ENCODE data around the gene KIF16B.

DNA sequence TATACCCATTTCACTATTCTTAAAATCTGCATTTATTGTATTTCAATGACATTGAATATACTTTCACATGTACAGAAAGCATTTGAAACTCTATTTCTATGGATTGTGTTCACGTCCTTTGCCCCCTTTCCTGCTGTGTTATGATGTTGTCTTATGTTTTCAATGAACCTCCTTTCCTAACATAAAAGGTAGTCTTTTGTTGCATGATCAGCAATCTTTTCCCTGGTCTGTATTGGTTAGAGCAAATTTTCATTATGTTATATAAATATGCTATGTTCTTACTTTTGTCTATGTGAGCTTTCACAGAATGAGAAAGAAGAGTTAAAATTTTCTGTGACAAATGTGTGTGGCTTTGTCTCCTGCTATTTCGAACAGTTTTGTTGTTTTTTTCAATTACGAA is 73.1 kb downstream of the KIF16B start:
- TF ChIP-seq ZNF70 (CRISPR knock-in tag; IDR thresholded peaks at IDR 0.05) (no peak), RARB (CRISPR knock-in tag; IDR thresholded peaks at IDR 0.05) (no peak), OSR1 (CRISPR knock-in tag; IDR thresholded peaks at IDR 0.05) (no peak), ARNTL (CRISPR knock-in tag; IDR thresholded peaks at IDR 0.05; ENCODE audit: borderline replicate concordance, low read depth) (no peak), ZFP30 (CRISPR knock-in tag; IDR thresholded peaks at IDR 0.05) (no peak), ZFP3 (CRISPR knock-in tag; IDR thresholded peaks at IDR 0.05) (no peak), ZNF8 (CRISPR knock-in tag; IDR thresholded peaks at IDR 0.05) (no peak), TOX (CRISPR knock-in tag; IDR thresholded peaks at IDR 0.05; ENCODE audit: borderline replicate concordance) (no peak), TCF4 (CRISPR knock-in tag; IDR thresholded peaks at IDR 0.05; ENCODE audit: borderline replicate concordance) (no peak), BACH2 (CRISPR knock-in tag; IDR thresholded peaks at IDR 0.05; ENCODE audit: borderline replicate concordance) (no peak)
- TF ChIP-seq, protein P1, sequence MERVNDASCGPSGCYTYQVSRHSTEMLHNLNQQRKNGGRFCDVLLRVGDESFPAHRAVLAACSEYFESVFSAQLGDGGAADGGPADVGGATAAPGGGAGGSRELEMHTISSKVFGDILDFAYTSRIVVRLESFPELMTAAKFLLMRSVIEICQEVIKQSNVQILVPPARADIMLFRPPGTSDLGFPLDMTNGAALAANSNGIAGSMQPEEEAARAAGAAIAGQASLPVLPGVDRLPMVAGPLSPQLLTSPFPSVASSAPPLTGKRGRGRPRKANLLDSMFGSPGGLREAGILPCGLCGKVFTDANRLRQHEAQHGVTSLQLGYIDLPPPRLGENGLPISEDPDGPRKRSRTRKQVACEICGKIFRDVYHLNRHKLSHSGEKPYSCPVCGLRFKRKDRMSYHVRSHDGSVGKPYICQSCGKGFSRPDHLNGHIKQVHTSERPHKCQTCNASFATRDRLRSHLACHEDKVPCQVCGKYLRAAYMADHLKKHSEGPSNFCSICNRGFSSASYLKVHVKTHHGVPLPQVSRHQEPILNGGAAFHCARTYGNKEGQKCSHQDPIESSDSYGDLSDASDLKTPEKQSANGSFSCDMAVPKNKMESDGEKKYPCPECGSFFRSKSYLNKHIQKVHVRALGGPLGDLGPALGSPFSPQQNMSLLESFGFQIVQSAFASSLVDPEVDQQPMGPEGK (CRISPR knock-in tag; IDR thresholded peaks at IDR 0.05; ENCODE audit: borderline replicate concordance): no peak
- TF ChIP-seq, protein P2, sequence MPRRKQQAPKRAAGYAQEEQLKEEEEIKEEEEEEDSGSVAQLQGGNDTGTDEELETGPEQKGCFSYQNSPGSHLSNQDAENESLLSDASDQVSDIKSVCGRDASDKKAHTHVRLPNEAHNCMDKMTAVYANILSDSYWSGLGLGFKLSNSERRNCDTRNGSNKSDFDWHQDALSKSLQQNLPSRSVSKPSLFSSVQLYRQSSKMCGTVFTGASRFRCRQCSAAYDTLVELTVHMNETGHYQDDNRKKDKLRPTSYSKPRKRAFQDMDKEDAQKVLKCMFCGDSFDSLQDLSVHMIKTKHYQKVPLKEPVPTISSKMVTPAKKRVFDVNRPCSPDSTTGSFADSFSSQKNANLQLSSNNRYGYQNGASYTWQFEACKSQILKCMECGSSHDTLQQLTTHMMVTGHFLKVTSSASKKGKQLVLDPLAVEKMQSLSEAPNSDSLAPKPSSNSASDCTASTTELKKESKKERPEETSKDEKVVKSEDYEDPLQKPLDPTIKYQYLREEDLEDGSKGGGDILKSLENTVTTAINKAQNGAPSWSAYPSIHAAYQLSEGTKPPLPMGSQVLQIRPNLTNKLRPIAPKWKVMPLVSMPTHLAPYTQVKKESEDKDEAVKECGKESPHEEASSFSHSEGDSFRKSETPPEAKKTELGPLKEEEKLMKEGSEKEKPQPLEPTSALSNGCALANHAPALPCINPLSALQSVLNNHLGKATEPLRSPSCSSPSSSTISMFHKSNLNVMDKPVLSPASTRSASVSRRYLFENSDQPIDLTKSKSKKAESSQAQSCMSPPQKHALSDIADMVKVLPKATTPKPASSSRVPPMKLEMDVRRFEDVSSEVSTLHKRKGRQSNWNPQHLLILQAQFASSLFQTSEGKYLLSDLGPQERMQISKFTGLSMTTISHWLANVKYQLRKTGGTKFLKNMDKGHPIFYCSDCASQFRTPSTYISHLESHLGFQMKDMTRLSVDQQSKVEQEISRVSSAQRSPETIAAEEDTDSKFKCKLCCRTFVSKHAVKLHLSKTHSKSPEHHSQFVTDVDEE (CRISPR knock-in tag; IDR thresholded peaks at IDR 0.05): no peak

Data from SK-N-SH treated with all-trans-retinoic acid at 6 μM for 48 hours (cell line).